Measurements from ENCODE around the gene YTHDF2. TPM values are rescaled to one million over a fixed set of nuclear protein-coding genes. Genes with fewer than 3 reads are reported as not detected.
"Not testable (repeated sequence)": the region's sequence is repeated elsewhere in the genome, so short reads cannot be mapped to it uniquely, and the experiment has no call there.

YTHDF2 gene
- total RNA-seq, 1 donor from 2014 or later = 97.5 TPM

DNA sequence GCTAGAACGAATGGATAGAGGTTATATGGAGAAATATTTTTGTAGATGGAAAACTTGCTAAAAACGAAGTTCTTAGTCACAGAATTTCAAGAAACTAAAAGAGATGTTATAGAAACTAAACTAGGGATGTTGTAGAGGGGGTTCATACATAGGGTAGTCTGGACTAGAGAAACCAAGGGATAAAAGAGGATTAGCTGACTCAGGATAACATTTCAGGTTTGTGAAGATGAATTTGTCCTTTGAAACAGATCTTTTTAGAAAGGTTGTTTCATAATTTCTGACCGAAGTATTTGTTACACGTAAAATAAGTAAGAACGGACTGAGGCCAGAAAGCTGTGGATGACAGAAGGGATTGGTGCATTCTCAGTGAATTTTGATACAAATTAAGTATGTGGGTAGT lies 13.6 kb downstream of the YTHDF2 start:
- no peak for FAIRE-seq
- Histone ChIP-seq H3K36me3 (ENCODE audit: insufficient read depth, low read length) (peaks cover 3% of the 10 kb centered on the region), H2AFZ (ENCODE audit: low read depth, low read length) (no peak overlapping the region), H3K4me1 (ENCODE audit: insufficient read depth, low read length) (peaks cover 19% of the 10 kb centered on the region), H3K9ac (ENCODE audit: low read length) (no peak overlapping the region), H3K4me2 (ENCODE audit: low read length) (peak overlapping the region; percentile 26), H4K20me1 (ENCODE audit: insufficient read depth, low read length) (peaks cover 98% of the 10 kb centered on the region), H3K27me3 (ENCODE audit: insufficient read depth, low read length) (no peaks in the 10 kb centered on the region), H3K4me3 (ENCODE audit: insufficient read depth, low read depth, low read length) (no peak overlapping the region), H3K9me3 (ENCODE audit: insufficient read depth, low read depth, low read length) (no peaks in the 10 kb centered on the region), H3K27ac (ENCODE audit: low read depth, low read length) (no peak overlapping the region), H3K79me2 (ENCODE audit: insufficient read depth, low read length) (peaks cover 100% of the 10 kb centered on the region)
- peak overlapping the region; percentile 27 for H3K4me3 Mint-ChIP-seq (ENCODE audit: unreplicated experiment)
- TF ChIP-seq EZH2 (IDR thresholded peaks at IDR 0.05; ENCODE audit: insufficient read depth, low read length) = no peak
- TF ChIP-seq, protein P1, sequence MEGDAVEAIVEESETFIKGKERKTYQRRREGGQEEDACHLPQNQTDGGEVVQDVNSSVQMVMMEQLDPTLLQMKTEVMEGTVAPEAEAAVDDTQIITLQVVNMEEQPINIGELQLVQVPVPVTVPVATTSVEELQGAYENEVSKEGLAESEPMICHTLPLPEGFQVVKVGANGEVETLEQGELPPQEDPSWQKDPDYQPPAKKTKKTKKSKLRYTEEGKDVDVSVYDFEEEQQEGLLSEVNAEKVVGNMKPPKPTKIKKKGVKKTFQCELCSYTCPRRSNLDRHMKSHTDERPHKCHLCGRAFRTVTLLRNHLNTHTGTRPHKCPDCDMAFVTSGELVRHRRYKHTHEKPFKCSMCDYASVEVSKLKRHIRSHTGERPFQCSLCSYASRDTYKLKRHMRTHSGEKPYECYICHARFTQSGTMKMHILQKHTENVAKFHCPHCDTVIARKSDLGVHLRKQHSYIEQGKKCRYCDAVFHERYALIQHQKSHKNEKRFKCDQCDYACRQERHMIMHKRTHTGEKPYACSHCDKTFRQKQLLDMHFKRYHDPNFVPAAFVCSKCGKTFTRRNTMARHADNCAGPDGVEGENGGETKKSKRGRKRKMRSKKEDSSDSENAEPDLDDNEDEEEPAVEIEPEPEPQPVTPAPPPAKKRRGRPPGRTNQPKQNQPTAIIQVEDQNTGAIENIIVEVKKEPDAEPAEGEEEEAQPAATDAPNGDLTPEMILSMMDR (IDR thresholded peaks at IDR 0.05; ENCODE audit: insufficient read depth, low read depth, low read length) = no peak
- H3K27ac Mint-ChIP-seq (ENCODE audit: unreplicated experiment) = peak overlapping the region; percentile 41
- peaks cover 21% of the 10 kb centered on the region for H3K4me1 Mint-ChIP-seq (ENCODE audit: low read depth, unreplicated experiment)
- peaks cover 12% of the 10 kb centered on the region for H3K36me3 Mint-ChIP-seq (ENCODE audit: low read depth, unreplicated experiment)
- H3K9me3 Mint-ChIP-seq (ENCODE audit: unreplicated experiment) = no peaks in the 10 kb centered on the region
- H3K27me3 Mint-ChIP-seq (ENCODE audit: low read depth, unreplicated experiment) = no peaks in the 10 kb centered on the region
- no peak for DNase-seq (ENCODE audit: low read depth)

DNA sequence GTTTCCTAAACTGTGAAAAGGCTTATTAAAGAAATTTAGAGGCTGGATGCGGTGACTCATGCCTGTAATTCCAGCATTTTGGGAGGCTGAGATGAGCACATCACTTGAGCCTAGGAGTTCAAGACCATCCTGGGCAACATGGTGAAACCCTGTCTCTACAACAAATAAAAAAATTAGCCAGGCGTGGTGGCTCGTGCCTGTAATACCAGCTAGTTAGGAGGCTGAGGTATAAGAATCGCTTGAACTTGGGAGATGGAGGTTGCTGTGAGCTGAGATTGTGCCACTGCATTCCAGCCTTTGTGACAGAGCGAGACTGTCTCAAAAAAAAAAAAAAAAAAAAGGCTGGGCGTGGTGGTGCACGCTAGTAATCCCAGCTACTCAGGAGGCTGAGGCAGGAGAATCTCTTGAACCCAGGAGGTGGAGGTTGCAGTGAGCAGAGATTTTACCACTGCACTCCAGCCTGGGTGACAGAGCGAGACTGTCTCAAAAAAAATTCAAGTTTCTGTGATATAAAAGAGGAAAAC lies 14.1 kb downstream of the YTHDF2 start:
- H3K27ac Mint-ChIP-seq (ENCODE audit: unreplicated experiment) = peak overlapping the region; percentile 66
- Histone ChIP-seq H3K4me2 (ENCODE audit: low read length) (peak overlapping the region; percentile 26), H3K79me2 (ENCODE audit: insufficient read depth, low read length) (peaks cover 100% of the 10 kb centered on the region), H3K4me1 (ENCODE audit: insufficient read depth, low read length) (peaks cover 23% of the 10 kb centered on the region), H4K20me1 (ENCODE audit: insufficient read depth, low read length) (peaks cover 99% of the 10 kb centered on the region)
- DNase-seq (ENCODE audit: low read depth); H3K4me3 ChIP-seq (ENCODE audit: insufficient read depth, low read depth, low read length); H3K9me3 ChIP-seq (ENCODE audit: insufficient read depth, low read depth, low read length); H3K27me3 Mint-ChIP-seq (ENCODE audit: low read depth, unreplicated experiment); FAIRE-seq; H3K27me3 ChIP-seq (ENCODE audit: insufficient read depth, low read length); H2AFZ ChIP-seq (ENCODE audit: low read depth, low read length); H3K9me3 Mint-ChIP-seq (ENCODE audit: unreplicated experiment); H3K9ac ChIP-seq (ENCODE audit: low read length); H3K27ac ChIP-seq (ENCODE audit: low read depth, low read length); H3K36me3 ChIP-seq (ENCODE audit: insufficient read depth, low read length): not testable (repeated sequence)
- peaks cover 11% of the 10 kb centered on the region for H3K36me3 Mint-ChIP-seq (ENCODE audit: low read depth, unreplicated experiment)
- H3K4me1 Mint-ChIP-seq (ENCODE audit: low read depth, unreplicated experiment) = peaks cover 21% of the 10 kb centered on the region
- peak overlapping the region; percentile 62 for H3K4me3 Mint-ChIP-seq (ENCODE audit: unreplicated experiment)

DNA sequence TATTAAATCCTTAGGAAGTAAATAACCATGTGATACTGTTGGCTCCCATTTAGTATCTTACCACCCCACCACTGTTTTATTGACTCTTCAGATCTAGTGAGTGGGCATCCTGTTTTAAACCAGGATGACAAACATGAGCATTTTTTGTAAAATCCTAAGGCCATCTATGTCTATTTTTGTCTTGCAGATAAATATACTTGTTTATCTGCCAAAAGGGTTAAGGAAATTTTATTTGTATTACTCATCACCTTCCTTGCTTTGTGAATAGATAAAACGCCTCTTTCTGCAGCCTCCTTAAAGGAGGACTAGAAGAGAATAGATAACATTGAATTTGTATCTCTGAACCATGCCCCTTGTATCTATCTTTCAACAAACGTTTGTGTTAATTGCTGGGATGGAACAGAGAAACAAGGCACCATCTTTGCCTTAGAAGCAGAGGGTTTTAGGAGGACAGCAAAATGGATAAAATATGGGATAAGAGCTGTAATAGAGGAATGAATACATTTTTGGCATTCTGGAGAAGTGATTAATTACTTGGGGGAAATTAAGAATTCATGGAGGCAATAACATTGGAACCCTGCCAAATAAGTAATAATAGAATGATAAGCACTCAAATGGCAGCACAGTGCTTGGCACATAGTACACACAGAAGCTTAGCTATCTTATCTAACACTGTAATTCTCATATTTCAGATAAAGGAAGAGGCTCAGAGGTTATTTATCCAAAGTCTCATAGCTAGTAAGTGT lies 14.7 kb downstream of the YTHDF2 start:
- peak overlapping the region; percentile 26 for H3K4me2 ChIP-seq (ENCODE audit: low read length)
- FAIRE-seq = peak; percentile 88

More for the DNA sequence above, 14.7 kb downstream of the YTHDF2 start:
- H3K9ac ChIP-seq (ENCODE audit: low read length) = no peak overlapping the region
- Mint-ChIP-seq H3K4me1 (ENCODE audit: low read depth, unreplicated experiment) (peaks cover 21% of the 10 kb centered on the region), H3K27me3 (ENCODE audit: low read depth, unreplicated experiment) (no peaks in the 10 kb centered on the region), H3K4me3 (ENCODE audit: unreplicated experiment) (peak overlapping the region; percentile 47), H3K36me3 (ENCODE audit: low read depth, unreplicated experiment) (peaks cover 8% of the 10 kb centered on the region), H3K27ac (ENCODE audit: unreplicated experiment) (peak overlapping the region; percentile 68), H3K9me3 (ENCODE audit: unreplicated experiment) (no peaks in the 10 kb centered on the region)
- peaks cover 23% of the 10 kb centered on the region for H3K4me1 ChIP-seq (ENCODE audit: insufficient read depth, low read length)
- H3K4me3 ChIP-seq (ENCODE audit: insufficient read depth, low read depth, low read length) = no peak overlapping the region
- peaks cover 99% of the 10 kb centered on the region for H4K20me1 ChIP-seq (ENCODE audit: insufficient read depth, low read length)
- peaks cover 100% of the 10 kb centered on the region for H3K79me2 ChIP-seq (ENCODE audit: insufficient read depth, low read length)
- H3K27me3 ChIP-seq (ENCODE audit: insufficient read depth, low read length) = no peaks in the 10 kb centered on the region
- no peak overlapping the region for H2AFZ ChIP-seq (ENCODE audit: low read depth, low read length)
- DNase-seq (ENCODE audit: low read depth) = peak; percentile 71
- H3K36me3 ChIP-seq (ENCODE audit: insufficient read depth, low read length) = no peaks in the 10 kb centered on the region
- TF ChIP-seq, protein P1 (IDR thresholded peaks at IDR 0.05; ENCODE audit: insufficient read depth, low read depth, low read length) = no peak
- TF ChIP-seq EZH2 (IDR thresholded peaks at IDR 0.05; ENCODE audit: insufficient read depth, low read length) = no peak
- H3K27ac ChIP-seq (ENCODE audit: low read depth, low read length) = no peak overlapping the region
- no peaks in the 10 kb centered on the region for H3K9me3 ChIP-seq (ENCODE audit: insufficient read depth, low read depth, low read length)
